Testis (tissue), 2 donors: ENCODE measurements around the gene BAIAP3.

Experiments
- POLR2A ChIP-seq: fragments of 450-650 bp; IDR thresholded peaks from one replicate; pipeline ENCODE4 v1.6.1; 2017; ENCODE audit warnings: antibody characterized with exemption, mild to moderate bottlenecking, moderate library complexity
- TF ChIP-seq, protein P1 (sequence below), 3 experiments: fragments of 450-650 bp in 2 of 3; fragments of 200-600 bp in 1 of 3; sonication (generic) in 1 of 3; IDR thresholded peaks; one replicate each; pipeline ENCODE4 v1.5.1; 2016 to 2019; ENCODE audit warnings: antibody characterized with exemption in 3 of 3, mild to moderate bottlenecking in 2 of 3, moderate library complexity in 1 of 3

DNA sequence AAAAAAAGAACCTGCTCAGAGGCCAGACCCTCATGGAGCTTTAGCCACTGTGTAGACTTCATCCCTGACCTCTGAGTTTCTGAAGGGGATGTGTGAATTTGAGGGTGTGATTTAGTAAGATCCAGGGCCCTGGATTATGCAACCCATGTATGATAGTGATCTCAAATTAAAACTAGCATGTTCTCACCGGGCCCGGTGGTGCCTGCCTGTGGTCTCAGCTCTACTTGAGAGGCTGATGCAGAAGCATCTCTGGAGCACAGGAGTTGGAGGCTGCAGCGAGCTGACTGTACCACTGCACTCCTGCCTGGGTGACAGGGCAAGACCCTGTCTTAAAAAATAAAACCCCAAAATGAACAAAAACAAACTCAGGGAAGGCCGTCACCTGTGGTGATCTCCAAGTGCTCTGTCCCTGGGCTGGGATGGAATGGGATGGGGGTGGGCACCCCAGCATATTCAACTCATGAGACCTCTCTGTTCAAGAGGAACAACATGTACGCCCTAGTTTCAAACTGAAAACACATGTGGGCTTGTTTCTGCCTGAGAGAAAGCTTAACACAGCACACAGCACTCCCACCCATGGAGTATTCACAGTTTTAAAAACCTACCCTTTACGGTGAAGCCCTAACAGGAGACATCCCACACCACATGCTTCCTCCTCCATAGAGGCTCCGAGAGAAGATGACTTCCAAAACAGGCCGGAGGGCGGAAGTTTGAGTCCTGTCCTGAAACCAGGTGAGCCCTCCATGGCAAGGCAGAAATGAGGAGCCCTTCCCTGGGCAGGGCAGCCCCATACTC lies 48.4 kb downstream of the BAIAP3 start:
- TF ChIP-seq, protein P1, sequence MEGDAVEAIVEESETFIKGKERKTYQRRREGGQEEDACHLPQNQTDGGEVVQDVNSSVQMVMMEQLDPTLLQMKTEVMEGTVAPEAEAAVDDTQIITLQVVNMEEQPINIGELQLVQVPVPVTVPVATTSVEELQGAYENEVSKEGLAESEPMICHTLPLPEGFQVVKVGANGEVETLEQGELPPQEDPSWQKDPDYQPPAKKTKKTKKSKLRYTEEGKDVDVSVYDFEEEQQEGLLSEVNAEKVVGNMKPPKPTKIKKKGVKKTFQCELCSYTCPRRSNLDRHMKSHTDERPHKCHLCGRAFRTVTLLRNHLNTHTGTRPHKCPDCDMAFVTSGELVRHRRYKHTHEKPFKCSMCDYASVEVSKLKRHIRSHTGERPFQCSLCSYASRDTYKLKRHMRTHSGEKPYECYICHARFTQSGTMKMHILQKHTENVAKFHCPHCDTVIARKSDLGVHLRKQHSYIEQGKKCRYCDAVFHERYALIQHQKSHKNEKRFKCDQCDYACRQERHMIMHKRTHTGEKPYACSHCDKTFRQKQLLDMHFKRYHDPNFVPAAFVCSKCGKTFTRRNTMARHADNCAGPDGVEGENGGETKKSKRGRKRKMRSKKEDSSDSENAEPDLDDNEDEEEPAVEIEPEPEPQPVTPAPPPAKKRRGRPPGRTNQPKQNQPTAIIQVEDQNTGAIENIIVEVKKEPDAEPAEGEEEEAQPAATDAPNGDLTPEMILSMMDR (IDR thresholded peaks at IDR 0.05) = no peak
- TF ChIP-seq POLR2A = no peak
